ENCODE results near the gene NTM. TPM values are rescaled to one million over a fixed set of nuclear protein-coding genes. Genes with fewer than 3 reads are reported as not detected.

The NTM gene
- total RNA-seq, 1 donor from 2014 or later, result 9.9 TPM

- Histone ChIP-seq H3K27ac (ENCODE audit: low read depth, low read length) (no peak overlapping the region), H3K36me3 (ENCODE audit: control insufficient read depth in 3 of 3, insufficient read depth in 3 of 3, low read length in 3 of 3) (no peaks in the 10 kb centered on the region), H3K4me1 (ENCODE audit: control insufficient read depth in 3 of 3, insufficient read depth in 3 of 3, low read length in 3 of 3) (no peaks in the 10 kb centered on the region), H3K9me3 (ENCODE audit: control insufficient read depth in 3 of 3, low read length in 3 of 3) (no peaks in the 10 kb centered on the region), H3K27me3 (ENCODE audit: control insufficient read depth in 3 of 3, insufficient read depth in 3 of 3, low read length in 3 of 3) (no peaks in the 10 kb centered on the region), H3K4me3 (ENCODE audit: low read length in 3 of 3) (no peak overlapping the region), H3K9ac (ENCODE audit: low read depth in 1 of 3, low read length in 3 of 3) (no peak overlapping the region)
Observed at GRCh38 chr11:132187814-132188213, 817.4 kb downstream of the NTM start.

- no peak overlapping the region for H3K27ac ChIP-seq (ENCODE audit: low read depth, low read length)
- H3K4me1 ChIP-seq (ENCODE audit: control insufficient read depth in 3 of 3, insufficient read depth in 3 of 3, low read length in 3 of 3), result no peaks in the 10 kb centered on the region
- H3K9me3 ChIP-seq (ENCODE audit: control insufficient read depth in 3 of 3, low read length in 3 of 3), result no peaks in the 10 kb centered on the region
- H3K9ac ChIP-seq (ENCODE audit: low read depth in 1 of 3, low read length in 3 of 3), result no peak overlapping the region
- no peaks in the 10 kb centered on the region for H3K36me3 ChIP-seq (ENCODE audit: control insufficient read depth in 3 of 3, insufficient read depth in 3 of 3, low read length in 3 of 3)
- H3K27me3 ChIP-seq (ENCODE audit: control insufficient read depth in 3 of 3, insufficient read depth in 3 of 3, low read length in 3 of 3), result no peaks in the 10 kb centered on the region
- H3K4me3 ChIP-seq (ENCODE audit: low read length in 3 of 3), result no peak overlapping the region
Observed at GRCh38 chr11:132196928-132197327, 826.5 kb downstream of the NTM start.

- Histone ChIP-seq H3K4me1 (ENCODE audit: control insufficient read depth in 3 of 3, insufficient read depth in 3 of 3, low read length in 3 of 3) (no peaks in the 10 kb centered on the region), H3K4me3 (ENCODE audit: low read length in 3 of 3) (no peak overlapping the region), H3K36me3 (ENCODE audit: control insufficient read depth in 3 of 3, insufficient read depth in 3 of 3, low read length in 3 of 3) (no peaks in the 10 kb centered on the region), H3K27me3 (ENCODE audit: control insufficient read depth in 3 of 3, insufficient read depth in 3 of 3, low read length in 3 of 3) (no peaks in the 10 kb centered on the region), H3K9me3 (ENCODE audit: control insufficient read depth in 3 of 3, low read length in 3 of 3) (no peaks in the 10 kb centered on the region), H3K9ac (ENCODE audit: low read depth in 1 of 3, low read length in 3 of 3) (no peak overlapping the region), H3K27ac (ENCODE audit: low read depth, low read length) (no peak overlapping the region)
Observed at GRCh38 chr11:132200353-132200936, 830.0 kb downstream of the NTM start.

GRCh38 chr11:132202621-132203020 is 832.2 kb downstream of the NTM start:
- H3K27ac ChIP-seq (ENCODE audit: low read depth, low read length), result no peak overlapping the region
- no peak overlapping the region for H3K4me3 ChIP-seq (ENCODE audit: low read length in 3 of 3)
- no peaks in the 10 kb centered on the region for H3K36me3 ChIP-seq (ENCODE audit: control insufficient read depth in 3 of 3, insufficient read depth in 3 of 3, low read length in 3 of 3)
- no peaks in the 10 kb centered on the region for H3K27me3 ChIP-seq (ENCODE audit: control insufficient read depth in 3 of 3, insufficient read depth in 3 of 3, low read length in 3 of 3)
- H3K4me1 ChIP-seq (ENCODE audit: control insufficient read depth in 3 of 3, insufficient read depth in 3 of 3, low read length in 3 of 3), result no peaks in the 10 kb centered on the region
- no peaks in the 10 kb centered on the region for H3K9me3 ChIP-seq (ENCODE audit: control insufficient read depth in 3 of 3, low read length in 3 of 3)
- H3K9ac ChIP-seq (ENCODE audit: low read depth in 1 of 3, low read length in 3 of 3), result no peak overlapping the region

GRCh38 chr11:132205006-132205405 is 834.6 kb downstream of the NTM start:
- Histone ChIP-seq H3K4me1 (ENCODE audit: control insufficient read depth in 3 of 3, insufficient read depth in 3 of 3, low read length in 3 of 3) (no peaks in the 10 kb centered on the region), H3K27me3 (ENCODE audit: control insufficient read depth in 3 of 3, insufficient read depth in 3 of 3, low read length in 3 of 3) (no peaks in the 10 kb centered on the region), H3K9me3 (ENCODE audit: control insufficient read depth in 3 of 3, low read length in 3 of 3) (no peaks in the 10 kb centered on the region), H3K4me3 (ENCODE audit: low read length in 3 of 3) (no peak overlapping the region), H3K27ac (ENCODE audit: low read depth, low read length) (no peak overlapping the region), H3K36me3 (ENCODE audit: control insufficient read depth in 3 of 3, insufficient read depth in 3 of 3, low read length in 3 of 3) (no peaks in the 10 kb centered on the region), H3K9ac (ENCODE audit: low read depth in 1 of 3, low read length in 3 of 3) (no peak overlapping the region)

GRCh38 chr11:132205496-132205895 is 835.1 kb downstream of the NTM start:
- Histone ChIP-seq H3K9me3 (ENCODE audit: control insufficient read depth in 3 of 3, low read length in 3 of 3) (no peaks in the 10 kb centered on the region), H3K27me3 (ENCODE audit: control insufficient read depth in 3 of 3, insufficient read depth in 3 of 3, low read length in 3 of 3) (no peaks in the 10 kb centered on the region), H3K9ac (ENCODE audit: low read depth in 1 of 3, low read length in 3 of 3) (no peak overlapping the region), H3K4me3 (ENCODE audit: low read length in 3 of 3) (no peak overlapping the region), H3K27ac (ENCODE audit: low read depth, low read length) (no peak overlapping the region), H3K36me3 (ENCODE audit: control insufficient read depth in 3 of 3, insufficient read depth in 3 of 3, low read length in 3 of 3) (no peaks in the 10 kb centered on the region), H3K4me1 (ENCODE audit: control insufficient read depth in 3 of 3, insufficient read depth in 3 of 3, low read length in 3 of 3) (no peaks in the 10 kb centered on the region)

- H3K9ac ChIP-seq (ENCODE audit: low read depth in 1 of 3, low read length in 3 of 3), result no peak overlapping the region
- H3K4me3 ChIP-seq (ENCODE audit: low read length in 3 of 3), result no peak overlapping the region
- H3K4me1 ChIP-seq (ENCODE audit: control insufficient read depth in 3 of 3, insufficient read depth in 3 of 3, low read length in 3 of 3), result no peaks in the 10 kb centered on the region
- no peaks in the 10 kb centered on the region for H3K36me3 ChIP-seq (ENCODE audit: control insufficient read depth in 3 of 3, insufficient read depth in 3 of 3, low read length in 3 of 3)
- H3K27ac ChIP-seq (ENCODE audit: low read depth, low read length), result no peak overlapping the region
- no peaks in the 10 kb centered on the region for H3K9me3 ChIP-seq (ENCODE audit: control insufficient read depth in 3 of 3, low read length in 3 of 3)
- no peaks in the 10 kb centered on the region for H3K27me3 ChIP-seq (ENCODE audit: control insufficient read depth in 3 of 3, insufficient read depth in 3 of 3, low read length in 3 of 3)
Observed at GRCh38 chr11:132206993-132207392, 836.6 kb downstream of the NTM start.

GRCh38 chr11:132208477-132209055 is 838.2 kb downstream of the NTM start:
- Histone ChIP-seq H3K4me1 (ENCODE audit: control insufficient read depth in 3 of 3, insufficient read depth in 3 of 3, low read length in 3 of 3) (no peaks in the 10 kb centered on the region), H3K9ac (ENCODE audit: low read depth in 1 of 3, low read length in 3 of 3) (no peak overlapping the region), H3K36me3 (ENCODE audit: control insufficient read depth in 3 of 3, insufficient read depth in 3 of 3, low read length in 3 of 3) (no peaks in the 10 kb centered on the region), H3K4me3 (ENCODE audit: low read length in 3 of 3) (no peak overlapping the region), H3K27ac (ENCODE audit: low read depth, low read length) (no peak overlapping the region), H3K27me3 (ENCODE audit: control insufficient read depth in 3 of 3, insufficient read depth in 3 of 3, low read length in 3 of 3) (no peaks in the 10 kb centered on the region), H3K9me3 (ENCODE audit: control insufficient read depth in 3 of 3, low read length in 3 of 3) (no peaks in the 10 kb centered on the region)

- Histone ChIP-seq H3K27me3 (ENCODE audit: control insufficient read depth in 3 of 3, insufficient read depth in 3 of 3, low read length in 3 of 3) (peaks cover 0 to 2% (median 0%) of the 10 kb centered on the region in 3 donors), H3K27ac (ENCODE audit: low read depth, low read length) (no peak overlapping the region)
Observed at GRCh38 chr11:132211479-132211878, 841.1 kb downstream of the NTM start.

GRCh38 chr11:132217856-132218255 is 847.4 kb downstream of the NTM start:
- Histone ChIP-seq H3K36me3 (ENCODE audit: control insufficient read depth in 3 of 3, insufficient read depth in 3 of 3, low read length in 3 of 3) (no peaks in the 10 kb centered on the region), H3K4me1 (ENCODE audit: control insufficient read depth in 3 of 3, insufficient read depth in 3 of 3, low read length in 3 of 3) (peaks cover 0 to 2% (median 0%) of the 10 kb centered on the region in 3 donors), H3K4me3 (ENCODE audit: low read length in 3 of 3) (no peak overlapping the region), H3K27ac (ENCODE audit: low read depth, low read length) (no peak overlapping the region), H3K27me3 (ENCODE audit: control insufficient read depth in 3 of 3, insufficient read depth in 3 of 3, low read length in 3 of 3) (peaks cover 0 to 2% (median 0%) of the 10 kb centered on the region in 3 donors), H3K9ac (ENCODE audit: low read depth in 1 of 3, low read length in 3 of 3) (no peak overlapping the region), H3K9me3 (ENCODE audit: control insufficient read depth in 3 of 3, low read length in 3 of 3) (no peaks in the 10 kb centered on the region)

More at GRCh38 chr11:132211479-132211878, 841.1 kb downstream of the NTM start:
- no peaks in the 10 kb centered on the region for H3K36me3 ChIP-seq (ENCODE audit: control insufficient read depth in 3 of 3, insufficient read depth in 3 of 3, low read length in 3 of 3)
- no peaks in the 10 kb centered on the region for H3K4me1 ChIP-seq (ENCODE audit: control insufficient read depth in 3 of 3, insufficient read depth in 3 of 3, low read length in 3 of 3)
- H3K9me3 ChIP-seq (ENCODE audit: control insufficient read depth in 3 of 3, low read length in 3 of 3), result no peaks in the 10 kb centered on the region
- no peak overlapping the region for H3K9ac ChIP-seq (ENCODE audit: low read depth in 1 of 3, low read length in 3 of 3)
- no peak overlapping the region for H3K4me3 ChIP-seq (ENCODE audit: low read length in 3 of 3)
